ENCODE measurements around the gene NMU. TPM values are rescaled to one million over a fixed set of nuclear protein-coding genes. Genes with fewer than 3 reads are reported as not detected.

NMU gene
- total RNA-seq, 2 donors from 2014 or later = not detected

- DNase-seq = no peak
- ATAC-seq = peak; percentile 72
- H3K36me3 Mint-ChIP-seq (ENCODE audit: low read depth) = no peaks in the 10 kb centered on the region
- no peaks in the 10 kb centered on the region for H3K9me3 ChIP-seq (ENCODE audit: control insufficient read depth, low read length, poor library complexity, severe bottlenecking)
- peak overlapping the region; percentile 60 for H3K27ac Mint-ChIP-seq
- peak overlapping the region; percentile 93 for H3K4me3 Mint-ChIP-seq
- no peaks in the 10 kb centered on the region for H3K27me3 Mint-ChIP-seq
- H3K4me1 Mint-ChIP-seq = peaks cover 23% of the 10 kb centered on the region
Measured at GRCh38 chr4:55546506-55546755, 89.7 kb downstream of the NMU start.

GRCh38 chr4:55545641-55546505 lies 90.2 kb downstream of the NMU start:
- Mint-ChIP-seq H3K27ac (peak overlapping the region; percentile 90), H3K4me1 (peaks cover 23% of the 10 kb centered on the region), H3K4me3 (peak overlapping the region; percentile 93), H3K27me3 (no peaks in the 10 kb centered on the region), H3K36me3 (ENCODE audit: low read depth) (no peaks in the 10 kb centered on the region)
- peak; percentile 66 for ATAC-seq
- no peaks in the 10 kb centered on the region for H3K9me3 ChIP-seq (ENCODE audit: control insufficient read depth, low read length, poor library complexity, severe bottlenecking)
- peak; percentile 50 to 64 (median 62) for DNase-seq

Other genes starting within 250 kb of the NMU start
- 10 to 100 TPM; 49.7 to 58.8 TPM for gene TMEM165, start 240.3 kb downstream of the NMU start, total RNA-seq
- gene CLOCK, start 89.4 kb downstream of the NMU start, total RNA-seq = 10 to 100 TPM; 11.6 to 15.1 TPM
- not detected for gene PDCL2, start 44.1 kb downstream of the NMU start, total RNA-seq
- not detected for gene EXOC1L, start 183.5 kb upstream of the NMU start, total RNA-seq
- gene EXOC1, start 217.3 kb upstream of the NMU start, total RNA-seq = 10 to 100 TPM; 19.8 to 20.6 TPM